ENCODE measurements around the gene LCE3A. TPM values are rescaled to one million over a fixed set of nuclear protein-coding genes. Genes with fewer than 3 reads are reported as not detected.

Gene LCE3A
- total and polyA plus RNA-seq, 2 experiments from 2014 or later = not detected

DNA sequence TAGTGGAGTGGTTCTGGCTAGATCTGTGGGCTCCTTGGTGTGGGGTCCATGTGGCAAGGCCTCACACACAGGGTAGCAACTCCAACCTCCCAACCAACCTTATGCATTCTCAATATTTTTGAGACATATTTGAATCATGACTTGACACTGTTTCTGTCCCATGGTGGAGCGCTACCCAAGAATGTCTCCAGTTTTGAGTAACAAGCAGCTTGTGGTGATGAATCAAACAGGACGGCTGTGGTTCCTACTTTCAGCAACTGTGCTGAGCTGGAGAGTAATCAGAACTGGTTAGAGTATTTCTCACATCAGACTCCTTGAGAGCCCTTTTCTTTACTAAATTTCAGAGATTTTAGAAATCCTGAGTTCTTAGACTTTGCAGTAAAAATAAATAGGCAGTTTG is 45.7 kb downstream of the LCE3A start:
- Histone ChIP-seq H3K27ac (no peak overlapping the region), H3K79me2 (no peaks in the 10 kb centered on the region), H3K27me3 (no peaks in the 10 kb centered on the region), H3K4me3 (no peak overlapping the region), H3K36me3 (replicated peaks; ENCODE audit: insufficient read depth, low read depth) (no peaks in the 10 kb centered on the region), H2AFZ (no peak overlapping the region), H3K4me2 (no peak overlapping the region), H3K9me3 (ENCODE audit: low read depth) (no peaks in the 10 kb centered on the region), H3K9me2 (replicated peaks; ENCODE audit: insufficient read depth) (no peaks in the 10 kb centered on the region), H3K4me1 (ENCODE audit: insufficient read depth) (no peaks in the 10 kb centered on the region), H4K20me1 (ENCODE audit: insufficient read depth, poor library complexity, severe bottlenecking) (no peaks in the 10 kb centered on the region)
- TF ChIP-seq EZH2phosphoT487 (IDR thresholded peaks at IDR 0.05; ENCODE audit: low read depth, severe bottlenecking, unreplicated experiment) (no peak), EZH2 (IDR thresholded peaks at IDR 0.05; ENCODE audit: borderline replicate concordance) (no peak)
- TF ChIP-seq, protein P1, sequence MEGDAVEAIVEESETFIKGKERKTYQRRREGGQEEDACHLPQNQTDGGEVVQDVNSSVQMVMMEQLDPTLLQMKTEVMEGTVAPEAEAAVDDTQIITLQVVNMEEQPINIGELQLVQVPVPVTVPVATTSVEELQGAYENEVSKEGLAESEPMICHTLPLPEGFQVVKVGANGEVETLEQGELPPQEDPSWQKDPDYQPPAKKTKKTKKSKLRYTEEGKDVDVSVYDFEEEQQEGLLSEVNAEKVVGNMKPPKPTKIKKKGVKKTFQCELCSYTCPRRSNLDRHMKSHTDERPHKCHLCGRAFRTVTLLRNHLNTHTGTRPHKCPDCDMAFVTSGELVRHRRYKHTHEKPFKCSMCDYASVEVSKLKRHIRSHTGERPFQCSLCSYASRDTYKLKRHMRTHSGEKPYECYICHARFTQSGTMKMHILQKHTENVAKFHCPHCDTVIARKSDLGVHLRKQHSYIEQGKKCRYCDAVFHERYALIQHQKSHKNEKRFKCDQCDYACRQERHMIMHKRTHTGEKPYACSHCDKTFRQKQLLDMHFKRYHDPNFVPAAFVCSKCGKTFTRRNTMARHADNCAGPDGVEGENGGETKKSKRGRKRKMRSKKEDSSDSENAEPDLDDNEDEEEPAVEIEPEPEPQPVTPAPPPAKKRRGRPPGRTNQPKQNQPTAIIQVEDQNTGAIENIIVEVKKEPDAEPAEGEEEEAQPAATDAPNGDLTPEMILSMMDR (IDR thresholded peaks at IDR 0.05; ENCODE audit: poor library complexity) = no peak
- 64% methylated on average over 2 of the region's 2 CpGs for WGBS (ENCODE audit: low lambda C conversion rate, missing lambda C conversion rate)
- DNase-seq (ENCODE audit: low spot score) = no peak

Small RNAs within 50 kb of the gene (small RNA-seq; reads per million reads assigned to genes)
- gene LCE3A (not detected), gene LCE3B (not detected)

Other genes starting within 250 kb of the LCE3A start
- gene CRNN, start 208.8 kb downstream of the LCE3A start, total RNA-seq = not detected in 2 replicates
- gene CRNN, start 208.8 kb downstream of the LCE3A start, polyA plus RNA-seq = not detected in 2 replicates
- not detected in 2 replicates for gene LCE5A, start 112.3 kb downstream of the LCE3A start, total RNA-seq
- gene LCE5A, start 112.3 kb downstream of the LCE3A start, polyA plus RNA-seq = not detected in 2 replicates
- gene CRCT1, start 108.6 kb downstream of the LCE3A start, total RNA-seq = not detected in 2 replicates
- not detected in 2 replicates for gene CRCT1, start 108.6 kb downstream of the LCE3A start, polyA plus RNA-seq
- gene LCE3E, start 56.3 kb downstream of the LCE3A start, total RNA-seq = not detected in 2 replicates
- gene LCE3E, start 56.3 kb downstream of the LCE3A start, polyA plus RNA-seq = not detected in 2 replicates
- gene LCE3D, start 42.6 kb downstream of the LCE3A start, total RNA-seq = not detected in 2 replicates
- gene LCE3D, start 42.6 kb downstream of the LCE3A start, polyA plus RNA-seq = not detected in 2 replicates
- gene LCE3C, start 22.9 kb downstream of the LCE3A start, total RNA-seq = not detected in 2 replicates
- gene LCE3C, start 22.9 kb downstream of the LCE3A start, polyA plus RNA-seq = not detected in 2 replicates
- gene LCE3B, start 9.3 kb downstream of the LCE3A start, total RNA-seq = not detected in 2 replicates
- not detected in 2 replicates for gene LCE3B, start 9.3 kb downstream of the LCE3A start, polyA plus RNA-seq
- not detected in 2 replicates for gene LCE2D, start 40.3 kb upstream of the LCE3A start, total RNA-seq
- gene LCE2D, start 40.3 kb upstream of the LCE3A start, polyA plus RNA-seq = not detected in 2 replicates
- gene LCE2C, start 52.2 kb upstream of the LCE3A start, total RNA-seq = not detected in 2 replicates
- gene LCE2C, start 52.2 kb upstream of the LCE3A start, polyA plus RNA-seq = not detected in 2 replicates
- gene LCE2B, start 63.0 kb upstream of the LCE3A start, total RNA-seq = not detected in 2 replicates
- not detected in 2 replicates for gene LCE2B, start 63.0 kb upstream of the LCE3A start, polyA plus RNA-seq
- gene LCE2A, start 75.2 kb upstream of the LCE3A start, total RNA-seq = not detected in 2 replicates
- gene LCE2A, start 75.2 kb upstream of the LCE3A start, polyA plus RNA-seq = not detected in 2 replicates
- gene LCE4A, start 85.1 kb upstream of the LCE3A start, total RNA-seq = not detected in 2 replicates
- not detected in 2 replicates for gene LCE4A, start 85.1 kb upstream of the LCE3A start, polyA plus RNA-seq
- not detected in 2 replicates for gene KPRP, start 134.9 kb upstream of the LCE3A start, total RNA-seq
- gene KPRP, start 134.9 kb upstream of the LCE3A start, polyA plus RNA-seq = not detected in 2 replicates
- gene LCE1F, start 152.0 kb upstream of the LCE3A start, total RNA-seq = not detected in 2 replicates
- gene LCE1F, start 152.0 kb upstream of the LCE3A start, polyA plus RNA-seq = not detected in 2 replicates
- not detected in 2 replicates for gene LCE1E, start 163.2 kb upstream of the LCE3A start, total RNA-seq
- not detected in 2 replicates for gene LCE1E, start 163.2 kb upstream of the LCE3A start, polyA plus RNA-seq
- gene LCE1D, start 173.6 kb upstream of the LCE3A start, total RNA-seq = not detected in 2 replicates
- not detected in 2 replicates for gene LCE1D, start 173.6 kb upstream of the LCE3A start, polyA plus RNA-seq
- not detected in 2 replicates for gene LCE1C, start 183.5 kb upstream of the LCE3A start, total RNA-seq
- gene LCE1C, start 183.5 kb upstream of the LCE3A start, polyA plus RNA-seq = not detected in 2 replicates
- gene LCE1B, start 188.9 kb upstream of the LCE3A start, total RNA-seq = not detected in 2 replicates
- not detected in 2 replicates for gene LCE1B, start 188.9 kb upstream of the LCE3A start, polyA plus RNA-seq
- not detected in 2 replicates for gene LCE1A, start 204.4 kb upstream of the LCE3A start, total RNA-seq
- gene LCE1A, start 204.4 kb upstream of the LCE3A start, polyA plus RNA-seq = not detected in 2 replicates
- gene LCE6A, start 219.8 kb upstream of the LCE3A start, total RNA-seq = not detected in 2 replicates
- not detected in 2 replicates for gene LCE6A, start 219.8 kb upstream of the LCE3A start, polyA plus RNA-seq
- not detected in 2 replicates for gene LCE7A, start 236.9 kb upstream of the LCE3A start, total RNA-seq
- not detected in 2 replicates for gene LCE7A, start 236.9 kb upstream of the LCE3A start, polyA plus RNA-seq

Measured in hepatocyte (in vitro differentiated cells).